Activated T-cell treated with anti-CD3 and anti-CD28 coated beads, Interleukin-2, amount 50 U/mL, for 4 hours (primary cell): ENCODE measurements around the gene KCNAB1. TPM values are rescaled to one million over a fixed set of nuclear protein-coding genes. Genes with fewer than 3 reads are reported as not detected.

Experiments
- ATAC-seq, 2 donors: fragments of 200-7000 bp; cut with Tn5 transposase; one replicate each; pipeline ENCODE4 v1.10.0; 2021
- DNase-seq: peaks from one replicate; pipeline ENCODE4 v3.0.0-alpha.2; 2020
- H3K27me3 Mint-ChIP-seq: one replicate; pipeline ENCODE4 v1.8.0; 2021; ENCODE audit warnings: low read depth, mixed read lengths
- H3K36me3 Mint-ChIP-seq: one replicate; pipeline ENCODE4 v1.8.0; 2022; ENCODE audit warnings: mixed read lengths; ENCODE audit not compliant: insufficient read depth
- H3K4me1 Mint-ChIP-seq: one replicate; pipeline ENCODE4 v1.8.0; 2021; ENCODE audit warnings: low read depth, mixed read lengths
- H3K4me3 Mint-ChIP-seq: one replicate; pipeline ENCODE4 v1.8.0; 2021; ENCODE audit warnings: mild to moderate bottlenecking, moderate library complexity, mixed read lengths
- H3K9me3 Mint-ChIP-seq: one replicate; pipeline ENCODE4 v1.8.0; 2021; ENCODE audit warnings: mixed read lengths
- total RNA-seq, 3 donors: library from RNA; stranded (reverse); gene quantifications; one replicate each; pipeline ENCODE4 v1.2.1, GENCODE V29; 2021

Gene KCNAB1
- total RNA-seq, 3 donors from 2014 or later: not detected

GRCh38 chr3:156511987-156512677, 391.8 kb downstream of the KCNAB1 start:
- DNase-seq (no peak), ATAC-seq (no peak)
- Mint-ChIP-seq H3K27me3 (peaks cover 5% of the 10 kb centered on the region), H3K9me3 (no peaks in the 10 kb centered on the region), H3K4me3 (no peak overlapping the region), H3K4me1 (peaks cover 7% of the 10 kb centered on the region), H3K36me3 (no peaks in the 10 kb centered on the region)

- H3K4me3 Mint-ChIP-seq: no peak overlapping the region
- H3K27me3 Mint-ChIP-seq: peaks cover 5% of the 10 kb centered on the region
- no peaks in the 10 kb centered on the region for H3K36me3 Mint-ChIP-seq
- ATAC-seq (no peak), DNase-seq (no peak)
- H3K9me3 Mint-ChIP-seq: no peaks in the 10 kb centered on the region
- H3K4me1 Mint-ChIP-seq: peaks cover 7% of the 10 kb centered on the region
Observed at GRCh38 chr3:156513619-156514018, 393.2 kb downstream of the KCNAB1 start.

GRCh38 chr3:156516284-156516683, 395.9 kb downstream of the KCNAB1 start:
- ATAC-seq: no peak
- peaks cover 7% of the 10 kb centered on the region for H3K4me1 Mint-ChIP-seq
- no peaks in the 10 kb centered on the region for H3K9me3 Mint-ChIP-seq
- DNase-seq: no peak
- H3K36me3 Mint-ChIP-seq: peaks cover 1% of the 10 kb centered on the region
- no peak overlapping the region for H3K4me3 Mint-ChIP-seq
- H3K27me3 Mint-ChIP-seq: peaks cover 4% of the 10 kb centered on the region

DNA sequence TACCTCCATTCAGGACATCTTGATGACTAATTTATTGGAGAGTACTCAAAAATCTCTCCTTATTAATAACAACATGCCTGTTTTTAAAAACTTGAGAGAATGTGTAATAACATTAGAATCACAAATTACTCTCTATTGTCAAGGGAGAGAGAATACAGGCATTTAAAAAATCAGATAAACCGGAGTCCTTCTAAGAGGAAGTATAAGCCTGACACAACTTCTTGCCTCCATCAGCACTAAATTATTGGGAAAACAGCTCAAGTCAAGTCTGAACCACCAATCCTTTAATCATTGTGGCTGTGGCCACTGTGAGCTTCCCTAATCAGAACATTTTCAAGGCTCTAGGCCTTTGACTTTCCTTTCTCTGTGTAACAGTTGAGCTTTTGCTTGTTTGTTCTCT, 396.6 kb downstream of the KCNAB1 start:
- DNase-seq (no peak), ATAC-seq (no peak)
- H3K9me3 Mint-ChIP-seq: no peaks in the 10 kb centered on the region
- H3K27me3 Mint-ChIP-seq: peaks cover 4% of the 10 kb centered on the region
- peaks cover 5% of the 10 kb centered on the region for H3K4me1 Mint-ChIP-seq
- H3K4me3 Mint-ChIP-seq: no peak overlapping the region
- peaks cover 1% of the 10 kb centered on the region for H3K36me3 Mint-ChIP-seq

DNA sequence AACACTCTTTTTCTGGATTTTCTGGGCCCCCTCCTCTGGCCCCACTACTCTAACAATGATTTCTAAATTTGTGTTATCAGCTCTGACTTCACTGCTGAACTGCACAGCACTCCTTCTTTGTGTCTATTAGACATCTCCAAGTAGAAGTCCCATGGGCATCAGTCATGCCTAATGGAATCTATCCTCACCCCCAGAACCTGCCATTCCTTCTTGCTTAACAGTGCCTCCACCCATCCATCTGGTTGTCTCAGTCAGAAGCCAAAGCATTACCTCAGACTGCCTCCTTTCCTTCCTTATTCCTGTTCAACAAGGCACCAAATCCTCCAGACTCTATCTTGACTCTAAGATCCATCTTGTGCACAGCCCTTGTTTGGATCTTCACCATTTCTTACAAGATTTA, 398.3 kb downstream of the KCNAB1 start:
- no peaks in the 10 kb centered on the region for H3K9me3 Mint-ChIP-seq
- H3K4me3 Mint-ChIP-seq: no peak overlapping the region
- DNase-seq (no peak), ATAC-seq (no peak)
- H3K4me1 Mint-ChIP-seq: peaks cover 3% of the 10 kb centered on the region
- H3K27me3 Mint-ChIP-seq: peaks cover 10% of the 10 kb centered on the region
- peaks cover 1% of the 10 kb centered on the region for H3K36me3 Mint-ChIP-seq

DNA sequence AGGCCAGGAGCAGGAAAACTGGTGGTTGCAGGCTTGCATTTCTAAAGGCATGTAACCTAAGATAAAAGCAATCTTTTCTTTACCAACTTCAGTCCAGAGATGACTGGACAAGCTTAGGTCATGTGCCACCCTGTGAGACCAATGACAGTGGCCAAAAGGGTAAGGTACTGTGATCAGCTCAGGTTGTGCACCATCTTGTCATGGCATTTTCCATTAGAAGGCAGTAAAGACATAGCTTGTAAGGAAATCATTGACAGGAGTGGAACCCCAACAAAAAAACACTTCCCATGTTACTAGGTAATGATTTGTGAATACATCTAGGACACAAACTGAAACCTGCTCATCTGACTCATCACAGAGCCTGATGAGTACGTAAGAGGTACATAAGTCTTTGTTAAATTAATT, 399.4 kb downstream of the KCNAB1 start:
- DNase-seq (no peak), ATAC-seq (peak; percentile 48 to 68)
- no peaks in the 10 kb centered on the region for H3K9me3 Mint-ChIP-seq
- peaks cover 1% of the 10 kb centered on the region for H3K36me3 Mint-ChIP-seq
- H3K4me3 Mint-ChIP-seq: no peak overlapping the region
- H3K27me3 Mint-ChIP-seq: peaks cover 10% of the 10 kb centered on the region
- peaks cover 12% of the 10 kb centered on the region for H3K4me1 Mint-ChIP-seq

GRCh38 chr3:156522673-156523072, 402.3 kb downstream of the KCNAB1 start:
- Mint-ChIP-seq H3K4me3 (no peak overlapping the region), H3K27me3 (peaks cover 10% of the 10 kb centered on the region), H3K4me1 (peaks cover 18% of the 10 kb centered on the region), H3K9me3 (no peaks in the 10 kb centered on the region), H3K36me3 (peaks cover 1% of the 10 kb centered on the region)
- no peak for DNase-seq
- no peak for ATAC-seq

GRCh38 chr3:156525808-156526207, 405.4 kb downstream of the KCNAB1 start:
- no peak for ATAC-seq
- Mint-ChIP-seq H3K9me3 (no peaks in the 10 kb centered on the region), H3K36me3 (no peaks in the 10 kb centered on the region), H3K4me3 (no peak overlapping the region), H3K27me3 (peaks cover 6% of the 10 kb centered on the region), H3K4me1 (peaks cover 18% of the 10 kb centered on the region)
- no peak for DNase-seq

- DNase-seq (no peak), ATAC-seq (no peak)
- Mint-ChIP-seq H3K9me3 (no peaks in the 10 kb centered on the region), H3K36me3 (no peaks in the 10 kb centered on the region), H3K4me3 (no peak overlapping the region), H3K4me1 (peaks cover 18% of the 10 kb centered on the region), H3K27me3 (peaks cover 6% of the 10 kb centered on the region)
Observed at GRCh38 chr3:156527060-156527459, 406.7 kb downstream of the KCNAB1 start.

DNA sequence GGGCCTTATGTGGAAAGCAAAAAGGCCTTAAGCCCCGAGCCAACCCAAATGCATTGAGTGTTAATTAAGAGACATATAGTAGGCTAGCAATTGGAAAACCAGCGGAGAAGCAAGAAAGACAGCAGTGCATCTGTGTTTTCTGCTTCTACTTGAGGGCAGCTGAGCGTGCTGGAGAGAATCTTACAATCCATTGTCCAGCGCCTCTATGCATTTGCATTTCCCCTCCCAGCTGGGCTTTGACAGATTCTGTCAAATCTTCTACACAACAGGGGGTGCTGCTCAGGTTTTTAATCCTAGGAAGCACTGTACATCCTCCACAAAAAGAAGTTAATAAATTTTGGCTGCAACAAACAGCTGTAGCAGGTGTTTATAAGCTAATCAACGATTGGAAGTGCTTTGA, 410.6 kb downstream of the KCNAB1 start:
- Mint-ChIP-seq H3K4me3 (no peak overlapping the region), H3K9me3 (no peaks in the 10 kb centered on the region), H3K36me3 (peaks cover 7% of the 10 kb centered on the region), H3K27me3 (no peaks in the 10 kb centered on the region), H3K4me1 (peaks cover 3% of the 10 kb centered on the region)
- ATAC-seq (no peak), DNase-seq (no peak)

- Mint-ChIP-seq H3K4me1 (peaks cover 3% of the 10 kb centered on the region), H3K36me3 (peaks cover 11% of the 10 kb centered on the region), H3K27me3 (no peaks in the 10 kb centered on the region), H3K9me3 (no peaks in the 10 kb centered on the region), H3K4me3 (no peak overlapping the region)
- ATAC-seq (no peak), DNase-seq (no peak)
Observed at GRCh38 chr3:156532730-156533129, 412.4 kb downstream of the KCNAB1 start.

DNA sequence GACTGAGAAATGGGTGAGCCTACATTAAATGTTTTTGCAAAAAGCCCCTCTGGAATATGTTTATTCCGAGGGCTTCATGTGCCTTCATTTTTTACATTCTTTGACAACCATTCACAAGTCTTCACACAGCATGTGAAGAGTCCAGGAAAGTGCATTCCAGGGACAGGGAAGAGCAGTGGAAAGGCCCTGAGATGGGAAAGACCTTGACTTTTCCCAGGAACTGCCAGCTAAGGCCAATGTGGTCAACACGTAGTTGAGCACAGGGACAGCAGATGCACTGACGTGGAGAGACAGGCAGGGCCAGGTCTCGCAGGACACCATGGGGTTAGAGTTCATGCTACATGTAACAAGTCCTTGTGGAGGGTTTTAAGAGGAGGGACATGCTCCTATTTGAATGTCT, 412.8 kb downstream of the KCNAB1 start:
- ATAC-seq: no peak
- no peaks in the 10 kb centered on the region for H3K9me3 Mint-ChIP-seq

GRCh38 chr3:156535162-156535627, 414.8 kb downstream of the KCNAB1 start:
- Mint-ChIP-seq H3K4me1 (peaks cover 3% of the 10 kb centered on the region), H3K9me3 (no peaks in the 10 kb centered on the region), H3K27me3 (no peaks in the 10 kb centered on the region), H3K4me3 (no peak overlapping the region), H3K36me3 (peaks cover 18% of the 10 kb centered on the region)
- ATAC-seq: peak in 1 of 2 donors; percentile 58
- no peak for DNase-seq

More for the DNA sequence above, 412.8 kb downstream of the KCNAB1 start:
- H3K4me1 Mint-ChIP-seq: peaks cover 3% of the 10 kb centered on the region
- no peak overlapping the region for H3K4me3 Mint-ChIP-seq
- no peaks in the 10 kb centered on the region for H3K27me3 Mint-ChIP-seq
- DNase-seq: no peak
- H3K36me3 Mint-ChIP-seq: peaks cover 15% of the 10 kb centered on the region

- DNase-seq (no peak), ATAC-seq (no peak)
- H3K36me3 Mint-ChIP-seq: peaks cover 18% of the 10 kb centered on the region
- no peak overlapping the region for H3K4me3 Mint-ChIP-seq
- H3K27me3 Mint-ChIP-seq: no peaks in the 10 kb centered on the region
- no peaks in the 10 kb centered on the region for H3K9me3 Mint-ChIP-seq
- H3K4me1 Mint-ChIP-seq: peaks cover 3% of the 10 kb centered on the region
Observed at GRCh38 chr3:156535798-156536197, 415.4 kb downstream of the KCNAB1 start.

DNA sequence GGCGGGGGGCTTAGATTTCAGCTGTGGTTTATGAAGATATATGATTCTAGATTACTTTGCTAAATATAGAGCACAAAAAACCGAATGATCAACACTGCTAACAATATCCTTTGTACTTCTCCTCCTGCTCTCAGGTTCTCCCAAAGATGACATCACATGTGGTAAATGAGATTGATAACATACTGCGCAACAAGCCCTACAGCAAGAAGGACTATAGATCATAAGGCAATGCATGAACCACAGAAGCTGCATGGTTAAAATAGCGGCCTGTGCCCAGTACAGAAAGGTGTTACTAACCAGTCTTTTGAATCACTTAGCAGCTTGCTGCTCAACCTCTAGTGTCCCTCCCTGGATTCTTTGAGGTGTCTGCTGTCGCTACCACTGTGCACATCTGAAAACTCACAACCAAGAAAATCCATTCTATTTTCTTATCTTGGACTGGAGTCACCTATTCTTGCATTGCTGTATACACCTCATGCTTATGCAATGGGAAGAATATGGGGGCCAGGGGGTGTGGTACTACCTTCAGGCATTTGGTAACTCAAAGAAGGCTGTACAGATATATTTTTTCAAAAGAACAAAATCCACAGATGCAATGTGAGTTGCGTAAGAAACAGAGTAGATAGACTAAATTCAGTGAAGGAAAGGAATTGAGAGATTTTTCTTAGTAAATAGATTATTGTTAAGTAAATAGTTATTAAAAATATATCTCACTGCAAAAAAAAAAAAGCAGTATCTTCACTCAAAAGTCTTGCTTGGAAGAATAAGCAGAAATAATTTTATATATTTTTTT, 416.3 kb downstream of the KCNAB1 start:
- H3K4me1 Mint-ChIP-seq: peaks cover 3% of the 10 kb centered on the region

More for the DNA sequence above, 416.3 kb downstream of the KCNAB1 start:
- no peaks in the 10 kb centered on the region for H3K9me3 Mint-ChIP-seq
- ATAC-seq: no peak
- peaks cover 18% of the 10 kb centered on the region for H3K36me3 Mint-ChIP-seq
- no peak overlapping the region for H3K4me3 Mint-ChIP-seq
- H3K27me3 Mint-ChIP-seq: no peaks in the 10 kb centered on the region
- DNase-seq: no peak
